Chondrocyte (in vitro differentiated cells): Measurements from ENCODE around the gene RIOK2. TPM values are rescaled to one million over a fixed set of nuclear protein-coding genes. Genes with fewer than 3 reads are reported as not detected.
A peak's percentile ranks its signal among the peaks of the same experiment; 100 is the strongest.

ENCODE experiments used
- DNase-seq: peaks from one replicate; pipeline ENCODE4 v3.0.0; 2021; ENCODE audit warnings: mixed read lengths, low spot score
- H3K27ac Mint-ChIP-seq: one replicate; pipeline ENCODE4 v1.8.0; 2021; ENCODE audit warnings: mild to moderate bottlenecking, moderate library complexity, mixed read lengths; ENCODE audit not compliant: unreplicated experiment
- H3K27me3 Mint-ChIP-seq: 2 replicates; pipeline ENCODE4 v1.8.0; 2021; ENCODE audit warnings: low read depth, mixed read lengths
- H3K36me3 Mint-ChIP-seq: 2 replicates; pipeline ENCODE4 v1.8.0; 2021; ENCODE audit warnings: low read depth, mixed read lengths
- H3K4me1 Mint-ChIP-seq: 2 replicates; pipeline ENCODE4 v1.8.0; 2021; ENCODE audit warnings: low read depth, mild to moderate bottlenecking, mixed read lengths
- H3K4me3 Mint-ChIP-seq: one replicate; pipeline ENCODE4 v1.8.0; 2021; ENCODE audit warnings: mild to moderate bottlenecking, moderate library complexity, mixed read lengths; ENCODE audit not compliant: unreplicated experiment
- H3K9me3 Mint-ChIP-seq: 2 replicates; pipeline ENCODE4 v1.8.0; 2021; ENCODE audit warnings: low read depth, mixed read lengths
- total RNA-seq: library from RNA; stranded (reverse); gene quantifications from 3 replicates; pipeline ENCODE4 v1.2.1, GENCODE V29; 2021
- TF ChIP-seq, protein P1 (sequence below): fragments of 200-600 bp; sonication (generic); IDR thresholded peaks from 2 replicates; pipeline ENCODE4 v1.5.0; 2021; ENCODE audit warnings: antibody characterized with exemption, mild to moderate bottlenecking, moderate library complexity

Gene RIOK2
- total RNA-seq, 1 donor from 2014 or later = 29.6 TPM

DNA sequence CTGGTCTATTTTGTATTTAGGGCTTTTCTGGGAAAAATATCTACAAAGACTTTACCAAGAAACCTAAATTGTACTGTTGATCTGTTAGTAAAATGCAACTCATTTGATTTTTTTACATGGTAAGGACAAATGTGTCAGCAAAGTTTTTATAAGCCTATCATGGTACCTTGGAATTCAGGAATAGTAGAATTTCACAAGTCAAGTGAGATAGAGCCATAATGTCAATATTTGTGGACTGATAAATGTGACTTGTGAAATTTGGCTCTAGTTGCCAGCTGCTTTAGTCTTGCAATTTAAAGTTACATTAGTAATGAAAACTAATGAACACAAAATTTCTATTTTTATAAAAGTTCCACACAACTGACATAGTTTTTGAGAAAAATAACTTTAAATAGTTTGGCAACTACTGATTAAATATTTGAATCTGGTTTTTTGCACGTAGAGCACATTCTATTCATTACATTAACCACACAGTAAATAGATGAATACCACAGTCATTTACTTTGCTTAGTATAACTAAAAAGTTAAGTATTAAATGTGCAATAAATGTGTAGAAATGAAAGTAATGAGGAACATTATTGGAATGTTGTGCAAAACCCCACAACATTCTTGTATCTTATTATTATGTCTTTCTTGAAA lies 41.2 kb upstream of the RIOK2 start:
- H3K27ac Mint-ChIP-seq = no peak overlapping the region
- no peaks in the 10 kb centered on the region for H3K27me3 Mint-ChIP-seq
- no peaks in the 10 kb centered on the region for H3K9me3 Mint-ChIP-seq
- H3K4me1 Mint-ChIP-seq = peaks cover 27% of the 10 kb centered on the region
- no peak overlapping the region for H3K4me3 Mint-ChIP-seq
- no peaks in the 10 kb centered on the region for H3K36me3 Mint-ChIP-seq
- DNase-seq = no peak
- TF ChIP-seq, protein P1, sequence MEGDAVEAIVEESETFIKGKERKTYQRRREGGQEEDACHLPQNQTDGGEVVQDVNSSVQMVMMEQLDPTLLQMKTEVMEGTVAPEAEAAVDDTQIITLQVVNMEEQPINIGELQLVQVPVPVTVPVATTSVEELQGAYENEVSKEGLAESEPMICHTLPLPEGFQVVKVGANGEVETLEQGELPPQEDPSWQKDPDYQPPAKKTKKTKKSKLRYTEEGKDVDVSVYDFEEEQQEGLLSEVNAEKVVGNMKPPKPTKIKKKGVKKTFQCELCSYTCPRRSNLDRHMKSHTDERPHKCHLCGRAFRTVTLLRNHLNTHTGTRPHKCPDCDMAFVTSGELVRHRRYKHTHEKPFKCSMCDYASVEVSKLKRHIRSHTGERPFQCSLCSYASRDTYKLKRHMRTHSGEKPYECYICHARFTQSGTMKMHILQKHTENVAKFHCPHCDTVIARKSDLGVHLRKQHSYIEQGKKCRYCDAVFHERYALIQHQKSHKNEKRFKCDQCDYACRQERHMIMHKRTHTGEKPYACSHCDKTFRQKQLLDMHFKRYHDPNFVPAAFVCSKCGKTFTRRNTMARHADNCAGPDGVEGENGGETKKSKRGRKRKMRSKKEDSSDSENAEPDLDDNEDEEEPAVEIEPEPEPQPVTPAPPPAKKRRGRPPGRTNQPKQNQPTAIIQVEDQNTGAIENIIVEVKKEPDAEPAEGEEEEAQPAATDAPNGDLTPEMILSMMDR = no peak

DNA sequence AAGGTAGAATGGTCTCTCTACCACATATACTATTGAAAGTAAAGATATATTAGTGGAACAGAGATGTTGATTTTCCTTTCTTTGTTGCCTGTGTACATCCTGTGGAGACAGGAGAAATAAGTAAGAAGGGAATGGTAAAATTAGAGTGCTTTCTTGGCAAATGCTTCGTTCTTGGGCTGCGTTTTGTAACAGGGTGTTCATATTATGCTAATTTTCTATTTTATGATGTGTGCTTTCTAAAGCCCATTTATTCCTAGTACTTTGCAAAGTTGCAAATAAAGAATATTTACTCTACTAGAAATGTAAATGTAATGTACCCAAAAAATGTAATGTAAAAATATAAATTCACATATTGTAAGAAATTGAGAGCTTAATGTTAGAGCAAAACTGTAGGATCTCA lies 40.5 kb upstream of the RIOK2 start:
- no peak overlapping the region for H3K27ac Mint-ChIP-seq
- no peak overlapping the region for H3K4me3 Mint-ChIP-seq
- no peak for DNase-seq
- H3K27me3 Mint-ChIP-seq = no peaks in the 10 kb centered on the region
- TF ChIP-seq, protein P1 = no peak
- no peaks in the 10 kb centered on the region for H3K9me3 Mint-ChIP-seq
- peaks cover 20% of the 10 kb centered on the region for H3K4me1 Mint-ChIP-seq
- H3K36me3 Mint-ChIP-seq = no peaks in the 10 kb centered on the region

DNA sequence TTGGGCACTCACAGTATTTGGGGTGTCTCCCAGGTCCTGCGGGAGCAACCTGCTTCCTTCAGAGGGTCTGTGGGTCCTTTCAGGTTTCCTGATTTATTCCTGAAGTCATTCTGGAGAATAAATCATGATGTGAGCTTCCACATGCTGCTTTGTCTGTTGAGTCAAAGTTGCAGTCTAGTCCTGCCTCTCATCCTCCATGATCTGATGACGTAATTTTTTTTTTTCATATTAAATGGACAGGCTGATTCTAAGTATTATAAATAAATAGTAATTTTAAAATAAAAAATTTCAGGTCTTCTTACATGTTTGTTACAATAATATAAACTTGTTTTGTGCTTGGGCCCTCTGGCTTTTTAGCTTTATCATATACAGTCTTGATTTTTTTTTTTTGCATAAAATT lies 26.3 kb upstream of the RIOK2 start:
- H3K4me1 Mint-ChIP-seq = no peaks in the 10 kb centered on the region
- H3K27me3 Mint-ChIP-seq = no peaks in the 10 kb centered on the region
- TF ChIP-seq, protein P1 = no peak
- H3K27ac Mint-ChIP-seq = no peak overlapping the region
- H3K9me3 Mint-ChIP-seq = peaks cover 34% of the 10 kb centered on the region
- no peak overlapping the region for H3K4me3 Mint-ChIP-seq
- H3K36me3 Mint-ChIP-seq = peaks cover 16% of the 10 kb centered on the region
- no peak for DNase-seq

DNA sequence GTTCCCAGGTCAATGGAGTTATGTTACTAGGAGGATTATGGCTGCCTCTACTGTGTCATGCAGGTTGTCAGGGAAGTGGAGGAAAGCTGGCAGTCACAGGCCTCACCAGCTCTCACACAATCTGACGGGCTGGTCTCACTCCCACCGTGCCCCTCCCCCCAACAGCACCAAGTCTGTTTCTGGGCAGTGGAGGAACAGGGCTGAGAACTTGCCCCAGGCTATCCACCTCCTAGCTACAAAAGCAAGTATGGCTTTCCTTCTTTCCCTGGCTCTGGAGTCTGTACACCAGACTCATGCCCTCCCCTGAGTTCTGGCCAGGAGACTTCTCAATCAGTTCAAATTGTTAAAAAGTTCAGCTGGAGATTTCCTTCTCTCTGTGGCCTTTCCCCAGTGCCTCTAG lies 25.7 kb upstream of the RIOK2 start:
- Mint-ChIP-seq H3K9me3 (peaks cover 28% of the 10 kb centered on the region), H3K27ac (no peak overlapping the region), H3K27me3 (no peaks in the 10 kb centered on the region), H3K4me1 (no peaks in the 10 kb centered on the region), H3K4me3 (no peak overlapping the region), H3K36me3 (peaks cover 10% of the 10 kb centered on the region)
- TF ChIP-seq, protein P1 = no peak
- peak; percentile 24 for DNase-seq

DNA sequence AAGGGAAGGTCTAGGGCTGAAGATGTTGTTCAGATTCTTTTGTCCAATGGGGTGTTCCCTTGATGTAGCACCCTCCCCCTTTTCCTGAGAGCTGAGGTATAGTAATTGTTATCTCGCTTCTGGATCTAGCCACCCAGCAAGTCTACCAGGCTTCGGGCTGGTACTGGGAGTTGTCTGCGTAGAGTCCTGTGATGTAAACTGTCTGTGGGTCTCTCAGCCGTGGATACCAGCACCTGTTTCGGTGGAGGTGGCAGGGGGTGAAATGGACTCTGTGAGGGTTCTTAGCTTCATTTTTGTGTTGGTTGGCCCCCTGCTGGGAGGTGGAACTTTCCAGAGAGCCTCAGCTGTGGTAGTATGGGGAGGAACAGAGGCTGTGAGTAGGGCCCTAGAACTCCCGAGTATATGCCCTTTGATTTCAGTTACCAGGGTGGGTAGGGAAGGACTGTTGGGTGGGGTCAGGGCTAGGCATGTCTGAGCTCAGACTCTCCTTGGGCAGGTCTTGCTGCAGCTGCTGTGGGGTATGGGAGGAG lies 25.2 kb upstream of the RIOK2 start:
- no peak overlapping the region for H3K4me3 Mint-ChIP-seq
- no peak overlapping the region for H3K27ac Mint-ChIP-seq
- H3K4me1 Mint-ChIP-seq = no peaks in the 10 kb centered on the region
- no peak for DNase-seq
- peaks cover 23% of the 10 kb centered on the region for H3K9me3 Mint-ChIP-seq
- TF ChIP-seq, protein P1 = no peak
- no peaks in the 10 kb centered on the region for H3K27me3 Mint-ChIP-seq
- H3K36me3 Mint-ChIP-seq = peaks cover 8% of the 10 kb centered on the region
